MM.1S (cell line): Measurements from ENCODE around the gene GLT8D2.

Experiments
- DNase-seq: peaks from one replicate; pipeline ENCODE4 v3.0.0-alpha.2; 2015
- H2AFZ ChIP-seq: fragments of 300-600 bp; sonication (generic); 2 replicates; pipeline ENCODE4 v1.6.0; 2016; ENCODE audit warnings: antibody characterized with exemption, low read length
- H3F3A ChIP-seq: fragments of 300-600 bp; sonication (generic); 2 replicates; pipeline ENCODE4 v1.6.1; 2016; ENCODE audit warnings: mild to moderate bottlenecking, antibody characterized with exemption, low read length, moderate library complexity, mixed read lengths; ENCODE audit not compliant: insufficient read depth
- H3K27ac ChIP-seq: fragments of 300-600 bp; sonication (generic); 2 replicates; pipeline ENCODE4 v1.5.1; 2016; ENCODE audit warnings: mild to moderate bottlenecking, low read length
- H3K27me3 ChIP-seq: fragments of 300-600 bp; sonication (generic); replicated peaks from 2 replicates; pipeline ENCODE4 v1.6.0; 2016; ENCODE audit warnings: low read length; ENCODE audit not compliant: insufficient read depth
- H3K36me3 ChIP-seq: fragments of 300-600 bp; sonication (generic); replicated peaks from 2 replicates; pipeline ENCODE4 v1.6.1; 2016; ENCODE audit warnings: mild to moderate bottlenecking, low read length, mixed read lengths; ENCODE audit not compliant: insufficient read depth
- H3K4me1 ChIP-seq: fragments of 300-600 bp; sonication (generic); 2 replicates; pipeline ENCODE4 v1.6.1; 2016; ENCODE audit warnings: low read length, mixed read lengths
- H3K4me2 ChIP-seq: fragments of 300-600 bp; sonication (generic); 2 replicates; pipeline ENCODE4 v1.6.0; 2016; ENCODE audit warnings: low read depth, low read length
- H3K4me3 ChIP-seq: fragments of 300-600 bp; sonication (generic); 2 replicates; pipeline ENCODE4 v1.5.1; 2016; ENCODE audit warnings: low read length, mixed read lengths
- H3K79me2 ChIP-seq: fragments of 300-600 bp; sonication (generic); 2 replicates; pipeline ENCODE4 v1.6.1; 2016; ENCODE audit warnings: mixed run types, low read length, mixed read lengths
- H3K9ac ChIP-seq: fragments of 300-600 bp; sonication (generic); 2 replicates; pipeline ENCODE4 v1.6.1; 2016; ENCODE audit warnings: low read length, mixed read lengths
- H3K9me2 ChIP-seq: fragments of 300-600 bp; sonication (generic); replicated peaks from 2 replicates; pipeline ENCODE4 v1.6.1; 2016; ENCODE audit warnings: mild to moderate bottlenecking, low read length, mixed read lengths; ENCODE audit not compliant: insufficient read depth
- H3K9me3 ChIP-seq: fragments of 300-600 bp; sonication (generic); replicated peaks from 2 replicates; pipeline ENCODE4 v1.6.1; 2016; ENCODE audit warnings: mild to moderate bottlenecking, low read length, mixed read lengths; ENCODE audit not compliant: insufficient read depth
- H4K20me1 ChIP-seq: fragments of 300-600 bp; sonication (generic); 2 replicates; pipeline ENCODE4 v1.6.1; 2016; ENCODE audit warnings: mild to moderate bottlenecking, low read length, moderate library complexity, mixed read lengths; ENCODE audit not compliant: insufficient read depth
- CTCF ChIP-seq: fragments of 300-600 bp; sonication (generic); IDR thresholded peaks from 2 replicates; pipeline ENCODE4 v1.5.1; 2016; ENCODE audit warnings: antibody characterized with exemption, low read length, mixed read lengths
- EZH2 ChIP-seq: fragments of 300-600 bp; sonication (generic); optimal IDR thresholded peaks from 2 replicates; pipeline ENCODE3; 2017; ENCODE audit warnings: low read depth, mild to moderate bottlenecking, antibody characterized with exemption, low read length, mixed read lengths
- EZH2phosphoT487 ChIP-seq: fragments of 300-600 bp; sonication (generic); IDR thresholded peaks from 2 replicates; pipeline ENCODE4 v1.6.1; 2018; ENCODE audit warnings: antibody characterized with exemption, low read length

Gene GLT8D2

GRCh38 chr12:103975368-103975767 is 74.6 kb downstream of the GLT8D2 start:
- no peak overlapping the region for H3K27ac ChIP-seq
- H3K36me3 ChIP-seq, result no peaks in the 10 kb centered on the region; the same call in none of the 2 replicates
- H3F3A ChIP-seq, result no peaks in the 10 kb centered on the region

GRCh38 chr12:103973909-103974308 is 76.1 kb downstream of the GLT8D2 start:
- no peak for DNase-seq
- H2AFZ ChIP-seq, result no peak overlapping the region
- H3K36me3 ChIP-seq, result no peaks in the 10 kb centered on the region; the same call in none of the 2 replicates
- no peak overlapping the region for H3K4me3 ChIP-seq
- no peak overlapping the region for H3K9ac ChIP-seq
- H3K79me2 ChIP-seq, result peaks cover 93% of the 10 kb centered on the region
- no peaks in the 10 kb centered on the region for H3F3A ChIP-seq
- H3K9me2 ChIP-seq, result no peaks in the 10 kb centered on the region
- H3K4me2 ChIP-seq, result no peak overlapping the region
- TF ChIP-seq CTCF, result no peak
- no peak for TF ChIP-seq EZH2
- no peak for TF ChIP-seq EZH2phosphoT487
- H3K4me1 ChIP-seq, result no peaks in the 10 kb centered on the region
- H3K27ac ChIP-seq, result no peak overlapping the region
- H3K9me3 ChIP-seq, result no peaks in the 10 kb centered on the region
- peaks cover 5% of the 10 kb centered on the region for H4K20me1 ChIP-seq
- no peaks in the 10 kb centered on the region for H3K27me3 ChIP-seq

More at GRCh38 chr12:103975368-103975767, 74.6 kb downstream of the GLT8D2 start:
- Histone ChIP-seq H3K9me2 (no peaks in the 10 kb centered on the region), H3K4me2 (no peak overlapping the region), H3K79me2 (peaks cover 78% of the 10 kb centered on the region), H3K9me3 (no peaks in the 10 kb centered on the region), H3K27me3 (no peaks in the 10 kb centered on the region), H3K4me1 (no peaks in the 10 kb centered on the region), H3K9ac (no peak overlapping the region), H2AFZ (no peak overlapping the region), H4K20me1 (peaks cover 5% of the 10 kb centered on the region), H3K4me3 (no peak overlapping the region)
- no peak for DNase-seq
- TF ChIP-seq EZH2 (no peak), CTCF (no peak), EZH2phosphoT487 (no peak)

- Histone ChIP-seq H2AFZ (no peak overlapping the region), H3K36me3 (peaks cover 6% of the 10 kb centered on the region; the same call in 1 of the 2 replicates), H3K27me3 (no peaks in the 10 kb centered on the region), H3K9me2 (no peaks in the 10 kb centered on the region), H3K4me2 (no peak overlapping the region), H3K9me3 (no peaks in the 10 kb centered on the region), H3K4me1 (peaks cover 15% of the 10 kb centered on the region), H3F3A (peaks cover 4% of the 10 kb centered on the region; the same call in 1 of the 2 replicates), H3K4me3 (no peak overlapping the region), H3K9ac (no peak overlapping the region), H3K27ac (no peak overlapping the region), H4K20me1 (peaks cover 5% of the 10 kb centered on the region), H3K79me2 (peaks cover 97% of the 10 kb centered on the region)
- no peak for TF ChIP-seq EZH2
- no peak for TF ChIP-seq CTCF
- TF ChIP-seq EZH2phosphoT487, result no peak
- DNase-seq, result no peak
Observed at GRCh38 chr12:103969391-103969790, 80.6 kb downstream of the GLT8D2 start.
